SK-N-SH (cell line): ENCODE measurements around the gene ALDH1L2. TPM values are rescaled to one million over a fixed set of nuclear protein-coding genes. Genes with fewer than 3 reads are reported as not detected.

Source experiments
- CTCF ChIA-PET: fragments of 300-600, 350-600 bp; formaldehyde crosslinking; extraction: SDS; loops from one replicate; lab custom pipeline; 2021; lab: Yijun Ruan, JAX
- POLR2A ChIA-PET: fragments of 350-600 bp; sonication (Branson Sonifier 250); formaldehyde crosslinking; extraction: SDS; loops from one replicate; lab custom pipeline; 2020; ENCODE audit warnings: antibody characterized with exemption, inconsistent platforms; lab: Yijun Ruan, JAX
- DNase-seq: peaks from one replicate; pipeline ENCODE4 v3.0.0; 2012
- H2AFZ ChIP-seq: fragments of 200-600 bp; sonication (generic); 2 replicates; pipeline ENCODE4 v1.8.1; 2016; ENCODE audit warnings: antibody characterized with exemption, mild to moderate bottlenecking, low read depth
- H3F3A ChIP-seq: fragments of 200-600 bp; sonication (generic); replicated peaks from 2 replicates; pipeline ENCODE3; 2016; ENCODE audit warnings: antibody characterized with exemption, mild to moderate bottlenecking; ENCODE audit not compliant: insufficient read depth
- H3K27ac ChIP-seq, 2 experiments: fragments of 200-500 bp in 1 of 2; fragments of 200-600 bp in 1 of 2; sonication (Bioruptor generic) in 1 of 2; sonication (generic), shearing (Covaris generic) in 1 of 2; 2 replicates each; pipeline versions ENCODE4 v1.5.1 to v1.6.1; 2014 to 2016; ENCODE audit warnings: low read depth in 2 of 2, inconsistent platforms in 1 of 2, low read length in 1 of 2, mild to moderate bottlenecking in 1 of 2, mixed read lengths in 1 of 2
- H3K27me3 ChIP-seq: fragments of 200-600 bp; sonication (generic), shearing (Covaris generic); 2 replicates; pipeline ENCODE4 v1.6.1; 2016; ENCODE audit warnings: mixed run types; ENCODE audit not compliant: insufficient read depth
- H3K36me3 ChIP-seq, 2 experiments: fragments of 200-500 bp in 1 of 2; fragments of 200-600 bp in 1 of 2; sonication (Bioruptor generic) in 1 of 2; sonication (generic) in 1 of 2; replicated peaks in 1 of 2; 2 replicates each; pipeline versions ENCODE3 to v1.5.1; 2014 to 2016; ENCODE audit warnings: low read length in 1 of 2, mild to moderate bottlenecking in 1 of 2; ENCODE audit not compliant: insufficient read depth in 2 of 2, control insufficient read depth in 1 of 2
- H3K4me1 ChIP-seq, 2 experiments: fragments of 200-500 bp in 1 of 2; fragments of 200-600 bp in 1 of 2; sonication (Bioruptor generic) in 1 of 2; sonication (generic), shearing (Covaris generic) in 1 of 2; 2 replicates each; pipeline versions ENCODE4 v1.5.1 to v1.6.1; 2014 to 2016; ENCODE audit warnings: low read depth in 1 of 2, low read length in 1 of 2, mixed run types in 1 of 2; ENCODE audit not compliant: insufficient read depth in 2 of 2, control insufficient read depth in 1 of 2
- H3K4me2 ChIP-seq: fragments of 200-600 bp; sonication (generic), shearing (Covaris generic); 2 replicates; pipeline ENCODE4 v1.6.1; 2017; ENCODE audit warnings: mixed run types
- H3K4me3 ChIP-seq, 2 experiments: fragments of 200-500 bp in 1 of 2; fragments of 200-600 bp in 1 of 2; sonication (Bioruptor generic) in 1 of 2; sonication (generic), shearing (Covaris generic) in 1 of 2; 2 replicates each; pipeline versions ENCODE4 v1.5.1 to v1.8.1; 2014 to 2016; ENCODE audit warnings: low read depth in 2 of 2, inconsistent platforms in 1 of 2, low read length in 1 of 2, mild to moderate bottlenecking in 1 of 2, mixed read lengths in 1 of 2, moderate library complexity in 1 of 2
- H3K79me2 ChIP-seq: fragments of 200-600 bp; sonication (generic); 2 replicates; pipeline ENCODE4 v1.8.1; 2017; ENCODE audit warnings: mild to moderate bottlenecking; ENCODE audit not compliant: insufficient read depth
- H3K9ac ChIP-seq: fragments of 200-600 bp; sonication (generic); 2 replicates; pipeline ENCODE4 v1.6.1; 2017; ENCODE audit warnings: mixed run types
- H3K9me2 ChIP-seq: fragments of 200-600 bp; sonication (generic); 2 replicates; pipeline ENCODE4 v1.6.1; 2017; ENCODE audit warnings: mixed run types
- H3K9me3 ChIP-seq: fragments of 200-600 bp; sonication (generic); 2 replicates; pipeline ENCODE4 v1.6.1; 2017; ENCODE audit warnings: mixed run types, mild to moderate bottlenecking, moderate library complexity
- H4K20me1 ChIP-seq: fragments of 200-600 bp; sonication (generic); 2 replicates; pipeline ENCODE4 v1.6.1; 2017; ENCODE audit warnings: mild to moderate bottlenecking, mixed run types; ENCODE audit not compliant: insufficient read depth
- CHD2 ChIP-seq: fragments of 150-350 bp; IDR thresholded peaks from 2 replicates; pipeline ENCODE4 v1.6.1; 2018; ENCODE audit warnings: low read length; ENCODE audit not compliant: partially characterized antibody
- FOSL2 ChIP-seq: IDR thresholded peaks from 2 replicates; pipeline ENCODE4 v1.4.0; 2012; ENCODE audit warnings: low read depth, mild to moderate bottlenecking, moderate library complexity, borderline replicate concordance
- FOXJ3 ChIP-seq: sonication (generic); formaldehyde crosslinking; IDR thresholded peaks from 2 replicates; pipeline ENCODE4 v1.5.1; 2020; ENCODE audit warnings: mild to moderate bottlenecking, missing genetic modification reagents
- FOXM1 ChIP-seq: IDR thresholded peaks from 2 replicates; pipeline ENCODE4 v1.4.0; 2012; ENCODE audit warnings: low read depth, mild to moderate bottlenecking
- GATA2 ChIP-seq: sonication (generic); formaldehyde crosslinking; IDR thresholded peaks from 2 replicates; pipeline ENCODE4 v1.5.0; 2020; ENCODE audit warnings: mild to moderate bottlenecking, missing genetic modification reagents
- NFIC ChIP-seq: IDR thresholded peaks from 2 replicates; pipeline ENCODE4 v1.4.0; 2012; ENCODE audit warnings: borderline replicate concordance
- NRF1 ChIP-seq: IDR thresholded peaks from 2 replicates; pipeline ENCODE4 v1.6.1; 2012; ENCODE audit warnings: low read depth, mild to moderate bottlenecking, low read length
- RCOR1 ChIP-seq: fragments of 150-350 bp; IDR thresholded peaks from 2 replicates; pipeline ENCODE4 v1.6.1; 2017; ENCODE audit warnings: antibody characterized with exemption, low read length
- RFX5 ChIP-seq: IDR thresholded peaks from 2 replicates; pipeline ENCODE4 v1.6.1; 2012; ENCODE audit warnings: mild to moderate bottlenecking, improper control_type of control experiment, low read length
- TCF12 ChIP-seq: IDR thresholded peaks from 2 replicates; pipeline ENCODE4 v1.4.0; 2012
- TEAD4 ChIP-seq: IDR thresholded peaks from 2 replicates; pipeline ENCODE4 v1.4.0; 2012; ENCODE audit warnings: mild to moderate bottlenecking, borderline replicate concordance; ENCODE audit not compliant: insufficient read depth
- YY1 ChIP-seq: IDR thresholded peaks from 2 replicates; pipeline ENCODE4 v1.4.0; 2012; ENCODE audit warnings: low read depth, mild to moderate bottlenecking
- WGBS: methylation state at CpG from one replicate; pipeline ENCODE4 v1.1.6; 2017; ENCODE audit warnings: low lambda C conversion rate; 5-methylcytosine and 5-hydroxymethylcytosine counted together
- polyA plus RNA-seq, 3 experiments: library from polyadenylated mRNA; depleted of rRNA; stranded (reverse); fragments of >200 nt; gene quantifications; 2 replicates each; pipeline ENCODE4 v1.2.3, GENCODE V29; 2012
- TF ChIP-seq, protein P1 (sequence below): IDR thresholded peaks from 2 replicates; pipeline ENCODE4 v1.6.1; 2012; ENCODE audit warnings: mild to moderate bottlenecking, low read depth, low read length, moderate library complexity
- TF ChIP-seq, protein P2 (sequence below): fragments of 200-600 bp; sonication (generic); IDR thresholded peaks from 2 replicates; pipeline ENCODE4 v1.6.1; 2017; ENCODE audit warnings: antibody characterized with exemption, mild to moderate bottlenecking, moderate library complexity
- TF ChIP-seq, protein P3 (sequence below): IDR thresholded peaks from 2 replicates; pipeline ENCODE4 v1.4.0; 2012; ENCODE audit warnings: low read depth, borderline replicate concordance

ALDH1L2 gene
- polyA plus RNA-seq, 1 of the 3 experiments (the other 2 are of a cell fraction): 1.9 TPM

- H3K4me3 ChIP-seq: no peak overlapping the region
- H4K20me1 ChIP-seq: no peaks in the 10 kb centered on the region
- H2AFZ ChIP-seq: no peak overlapping the region
- CTCF ChIA-PET: no interaction called here
- 94% methylated on average over 4 of the region's 4 CpGs for WGBS
- DNase-seq: no peak
- H3K9me2 ChIP-seq: no peaks in the 10 kb centered on the region
- no peak overlapping the region for H3K4me2 ChIP-seq
- no peak for TF ChIP-seq FOXM1
- no peak for TF ChIP-seq TCF12
- TF ChIP-seq NFIC: no peak
- no peak for TF ChIP-seq RCOR1
- TF ChIP-seq FOXJ3 (CRISPR knock-in tag): no peak
- TF ChIP-seq, protein P1, sequence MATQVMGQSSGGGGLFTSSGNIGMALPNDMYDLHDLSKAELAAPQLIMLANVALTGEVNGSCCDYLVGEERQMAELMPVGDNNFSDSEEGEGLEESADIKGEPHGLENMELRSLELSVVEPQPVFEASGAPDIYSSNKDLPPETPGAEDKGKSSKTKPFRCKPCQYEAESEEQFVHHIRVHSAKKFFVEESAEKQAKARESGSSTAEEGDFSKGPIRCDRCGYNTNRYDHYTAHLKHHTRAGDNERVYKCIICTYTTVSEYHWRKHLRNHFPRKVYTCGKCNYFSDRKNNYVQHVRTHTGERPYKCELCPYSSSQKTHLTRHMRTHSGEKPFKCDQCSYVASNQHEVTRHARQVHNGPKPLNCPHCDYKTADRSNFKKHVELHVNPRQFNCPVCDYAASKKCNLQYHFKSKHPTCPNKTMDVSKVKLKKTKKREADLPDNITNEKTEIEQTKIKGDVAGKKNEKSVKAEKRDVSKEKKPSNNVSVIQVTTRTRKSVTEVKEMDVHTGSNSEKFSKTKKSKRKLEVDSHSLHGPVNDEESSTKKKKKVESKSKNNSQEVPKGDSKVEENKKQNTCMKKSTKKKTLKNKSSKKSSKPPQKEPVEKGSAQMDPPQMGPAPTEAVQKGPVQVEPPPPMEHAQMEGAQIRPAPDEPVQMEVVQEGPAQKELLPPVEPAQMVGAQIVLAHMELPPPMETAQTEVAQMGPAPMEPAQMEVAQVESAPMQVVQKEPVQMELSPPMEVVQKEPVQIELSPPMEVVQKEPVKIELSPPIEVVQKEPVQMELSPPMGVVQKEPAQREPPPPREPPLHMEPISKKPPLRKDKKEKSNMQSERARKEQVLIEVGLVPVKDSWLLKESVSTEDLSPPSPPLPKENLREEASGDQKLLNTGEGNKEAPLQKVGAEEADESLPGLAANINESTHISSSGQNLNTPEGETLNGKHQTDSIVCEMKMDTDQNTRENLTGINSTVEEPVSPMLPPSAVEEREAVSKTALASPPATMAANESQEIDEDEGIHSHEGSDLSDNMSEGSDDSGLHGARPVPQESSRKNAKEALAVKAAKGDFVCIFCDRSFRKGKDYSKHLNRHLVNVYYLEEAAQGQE: no peak
- no peak for TF ChIP-seq FOSL2
- no peak for TF ChIP-seq RFX5
- TF ChIP-seq, protein P2, sequence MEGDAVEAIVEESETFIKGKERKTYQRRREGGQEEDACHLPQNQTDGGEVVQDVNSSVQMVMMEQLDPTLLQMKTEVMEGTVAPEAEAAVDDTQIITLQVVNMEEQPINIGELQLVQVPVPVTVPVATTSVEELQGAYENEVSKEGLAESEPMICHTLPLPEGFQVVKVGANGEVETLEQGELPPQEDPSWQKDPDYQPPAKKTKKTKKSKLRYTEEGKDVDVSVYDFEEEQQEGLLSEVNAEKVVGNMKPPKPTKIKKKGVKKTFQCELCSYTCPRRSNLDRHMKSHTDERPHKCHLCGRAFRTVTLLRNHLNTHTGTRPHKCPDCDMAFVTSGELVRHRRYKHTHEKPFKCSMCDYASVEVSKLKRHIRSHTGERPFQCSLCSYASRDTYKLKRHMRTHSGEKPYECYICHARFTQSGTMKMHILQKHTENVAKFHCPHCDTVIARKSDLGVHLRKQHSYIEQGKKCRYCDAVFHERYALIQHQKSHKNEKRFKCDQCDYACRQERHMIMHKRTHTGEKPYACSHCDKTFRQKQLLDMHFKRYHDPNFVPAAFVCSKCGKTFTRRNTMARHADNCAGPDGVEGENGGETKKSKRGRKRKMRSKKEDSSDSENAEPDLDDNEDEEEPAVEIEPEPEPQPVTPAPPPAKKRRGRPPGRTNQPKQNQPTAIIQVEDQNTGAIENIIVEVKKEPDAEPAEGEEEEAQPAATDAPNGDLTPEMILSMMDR: no peak
- TF ChIP-seq CHD2: no peak
- no peak for TF ChIP-seq TEAD4
- no peak for TF ChIP-seq GATA2 (CRISPR knock-in tag)
- no peak for TF ChIP-seq YY1
- TF ChIP-seq, protein P3, sequence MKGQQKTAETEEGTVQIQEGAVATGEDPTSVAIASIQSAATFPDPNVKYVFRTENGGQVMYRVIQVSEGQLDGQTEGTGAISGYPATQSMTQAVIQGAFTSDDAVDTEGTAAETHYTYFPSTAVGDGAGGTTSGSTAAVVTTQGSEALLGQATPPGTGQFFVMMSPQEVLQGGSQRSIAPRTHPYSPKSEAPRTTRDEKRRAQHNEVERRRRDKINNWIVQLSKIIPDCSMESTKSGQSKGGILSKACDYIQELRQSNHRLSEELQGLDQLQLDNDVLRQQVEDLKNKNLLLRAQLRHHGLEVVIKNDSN: no peak
- TF ChIP-seq NRF1: no peak
- TF ChIP-seq, all 33 proteins: peak for 0
- H3F3A ChIP-seq: no peaks in the 10 kb centered on the region
- H3K79me2 ChIP-seq: peaks cover 5% of the 10 kb centered on the region
- H3K27me3 ChIP-seq: no peaks in the 10 kb centered on the region
- no peak overlapping the region for H3K9ac ChIP-seq
- H3K9me3 ChIP-seq: no peaks in the 10 kb centered on the region
- no peak overlapping the region for H3K27ac ChIP-seq
- H3K4me1 ChIP-seq: peaks cover 0 to 5% of the 10 kb centered on the region in 2 experiments; a peak in 1 of 4 replicates
- H3K36me3 ChIP-seq: peaks cover 15 to 38% of the 10 kb centered on the region in 2 experiments
- POLR2A ChIA-PET: no interaction called here
Measured at GRCh38 chr12:105018012-105018411, 66.2 kb downstream of the ALDH1L2 start.
